HUDEP-2 (cell line): ENCODE data around the gene CYP2J2.
A peak's percentile ranks its signal among the peaks of the same experiment; 100 is the strongest.
"Not testable (repeated sequence)": the region's sequence is repeated elsewhere in the genome, so short reads cannot be mapped to it uniquely, and the experiment has no call there.

Experiments used
- DNase-seq, 76 experiments: peaks; one replicate each; lab custom pipeline; 2025; ENCODE audit not compliant: unreplicated experiment in 76 of 76; lab: John Stamatoyannopoulos, UW

Gene CYP2J2

GRCh38 chr1:59921258-59921899, 5.2 kb downstream of the CYP2J2 start:
- DNase-seq: not testable (repeated sequence)

- DNase-seq: no peak
These were observed 6.8 kb downstream of the CYP2J2 start for GRCh38 chr1:59919746-59920145.

- no peak for DNase-seq
These were observed 8.8 kb downstream of the CYP2J2 start for GRCh38 chr1:59917785-59918180.

GRCh38 chr1:59917026-59917784, 9.4 kb downstream of the CYP2J2 start:
- DNase-seq: no peak

GRCh38 chr1:59915516-59915915, 11.1 kb downstream of the CYP2J2 start:
- DNase-seq: no peak

GRCh38 chr1:59914791-59915286, 11.7 kb downstream of the CYP2J2 start:
- not testable (repeated sequence) for DNase-seq

- DNase-seq: no peak
These were observed 17.9 kb downstream of the CYP2J2 start for GRCh38 chr1:59908682-59909081.

- no peak for DNase-seq
These were observed 18.5 kb downstream of the CYP2J2 start for GRCh38 chr1:59908084-59908483.

- DNase-seq: no peak
These were observed 19.6 kb downstream of the CYP2J2 start for GRCh38 chr1:59906931-59907330.

GRCh38 chr1:59903141-59903754, 23.3 kb downstream of the CYP2J2 start:
- DNase-seq: peak in 7 of 76 experiments; percentile 5 to 36 (median 9)

GRCh38 chr1:59901770-59902388, 24.7 kb downstream of the CYP2J2 start:
- no peak for DNase-seq

- no peak for DNase-seq
These were observed 25.9 kb downstream of the CYP2J2 start for GRCh38 chr1:59900640-59901039.

- no peak for DNase-seq
These were observed 27.6 kb downstream of the CYP2J2 start for GRCh38 chr1:59898927-59899326.

- DNase-seq: no peak
These were observed 29.4 kb downstream of the CYP2J2 start for GRCh38 chr1:59897165-59897564.

GRCh38 chr1:59892841-59893811, 33.4 kb downstream of the CYP2J2 start:
- DNase-seq: no peak

- DNase-seq: no peak
These were observed 41.3 kb downstream of the CYP2J2 start for GRCh38 chr1:59885160-59885832.

- no peak for DNase-seq
These were observed 45.8 kb downstream of the CYP2J2 start for GRCh38 chr1:59880735-59881134.

- DNase-seq: no peak
These were observed 46.5 kb downstream of the CYP2J2 start for GRCh38 chr1:59879996-59880505.

- DNase-seq: peak in 44 of 76 experiments; percentile 2 to 71 (median 18)
These were observed 47.0 kb downstream of the CYP2J2 start for GRCh38 chr1:59879574-59879973.
